OCI-LY7 (cell line): Measurements from ENCODE around the gene SORCS3.

Experiments used
- CTCF ChIP-seq: fragments of 200-600 bp; sonication (generic); conservative IDR thresholded peaks from 2 replicates; pipeline ENCODE4 v1.5.1; 2014; ENCODE audit warnings: mild to moderate bottlenecking, antibody characterized with exemption, low read length, moderate library complexity, mixed read lengths
- EZH2phosphoT487 ChIP-seq: fragments of 200-600 bp; sonication (generic); IDR thresholded peaks from 2 replicates; pipeline ENCODE4 v1.6.1; 2018; ENCODE audit warnings: low read depth, borderline replicate concordance, mild to moderate bottlenecking, mixed run types, antibody characterized with exemption, low read length, moderate library complexity, mixed read lengths

- TF ChIP-seq CTCF (no peak), EZH2phosphoT487 (no peak)
These were observed 429.9 kb downstream of the SORCS3 start for GRCh38 chr10:105070952-105071351.
